Gastroesophageal sphincter (tissue), 4 donors: Measurements from ENCODE around the gene PRKG2. TPM values are rescaled to one million over a fixed set of nuclear protein-coding genes. Genes with fewer than 3 reads are reported as not detected.

Source experiments
- ATAC-seq: fragments of 150-250 bp; one replicate; pipeline ENCODE4 v1.9.1; 2016; ENCODE audit warnings: mild to moderate bottlenecking, moderate library complexity
- H3K27ac ChIP-seq, 4 donors: fragments of 200-600 bp; sonication (generic) in 3 of 4; 1 replicate in 3 of 4; 2 replicates in 1 of 4; pipeline ENCODE4 v1.5.1; 2016 to 2019
- H3K27me3 ChIP-seq: fragments of 200-600 bp; sonication (generic); one replicate; pipeline ENCODE4 v1.5.1; 2019
- H3K36me3 ChIP-seq, 2 donors: fragments of 200-600 bp; sonication (generic); one replicate each; pipeline ENCODE4 v1.5.1; 2019; ENCODE audit warnings: control low read depth in 1 of 2
- H3K4me1 ChIP-seq, 3 donors: fragments of 200-600 bp; sonication (generic); 1 replicate in 2 of 3; 2 replicates in 1 of 3; pipeline ENCODE4 v1.5.1; 2016 to 2019; ENCODE audit warnings: control low read depth in 2 of 3
- H3K4me3 ChIP-seq, 2 donors: fragments of 200-600 bp; sonication (generic); one replicate each; pipeline ENCODE4 v1.5.1; 2019; ENCODE audit warnings: mild to moderate bottlenecking in 1 of 2, moderate library complexity in 1 of 2
- H3K9me3 ChIP-seq, 3 donors: fragments of 200-600 bp; sonication (generic); one replicate each; pipeline ENCODE4 v1.5.1; 2017 to 2019; ENCODE audit warnings: control low read depth in 2 of 3
- CTCF ChIP-seq, 4 experiments: fragments of 200-600 bp in 2 of 4; fragments of 450-650 bp in 2 of 4; sonication (generic) in 1 of 4; IDR thresholded peaks; one replicate each; pipeline ENCODE4 v1.5.1; 2017 to 2019; ENCODE audit warnings: antibody characterized with exemption in 4 of 4, mild to moderate bottlenecking in 2 of 4, moderate library complexity in 2 of 4
- EP300 ChIP-seq: sonication (generic); formaldehyde crosslinking; IDR thresholded peaks from one replicate; pipeline ENCODE4 v1.6.1; 2017; ENCODE audit warnings: antibody characterized with exemption, mild to moderate bottlenecking
- POLR2A ChIP-seq, 2 donors: fragments of 450-650 bp; IDR thresholded peaks; one replicate each; pipeline ENCODE4 v1.6.1; 2017; ENCODE audit warnings: antibody characterized with exemption in 2 of 2, mild to moderate bottlenecking in 2 of 2, moderate library complexity in 1 of 2
- POLR2AphosphoS5 ChIP-seq: sonication (generic); formaldehyde crosslinking; IDR thresholded peaks from one replicate; pipeline ENCODE4 v1.6.1; 2017; ENCODE audit warnings: antibody characterized with exemption
- WGBS, 2 donors: methylation state at CpG; one replicate each; pipeline ENCODE4 v1.1.5; 2018; ENCODE audit warnings: low coverage in 1 of 2; 5-methylcytosine and 5-hydroxymethylcytosine counted together
- total RNA-seq, 4 donors: library from RNA; depleted of rRNA; stranded (reverse); fragments of >200 nt; gene quantifications; one replicate each; pipeline ENCODE4 v1.1.0, GENCODE V29; 2016

The PRKG2 gene
- total RNA-seq, 4 donors from 2014 or later: 3.9 to 24.9 (median 13.6) TPM

- 45 to 60% methylated on average over 1 to 2 of the region's 7 CpGs for WGBS, 2 donors
- H3K27me3 ChIP-seq: no peaks in the 10 kb centered on the region
- TF ChIP-seq POLR2AphosphoS5 (no peak), POLR2A (IDR thresholded peaks at IDR 0.05) (no peak), EP300 (no peak), CTCF (IDR thresholded peaks at IDR 0.05) (no peak)
Observed at GRCh38 chr4:81130569-81130968, 84.5 kb downstream of the PRKG2 start.

DNA sequence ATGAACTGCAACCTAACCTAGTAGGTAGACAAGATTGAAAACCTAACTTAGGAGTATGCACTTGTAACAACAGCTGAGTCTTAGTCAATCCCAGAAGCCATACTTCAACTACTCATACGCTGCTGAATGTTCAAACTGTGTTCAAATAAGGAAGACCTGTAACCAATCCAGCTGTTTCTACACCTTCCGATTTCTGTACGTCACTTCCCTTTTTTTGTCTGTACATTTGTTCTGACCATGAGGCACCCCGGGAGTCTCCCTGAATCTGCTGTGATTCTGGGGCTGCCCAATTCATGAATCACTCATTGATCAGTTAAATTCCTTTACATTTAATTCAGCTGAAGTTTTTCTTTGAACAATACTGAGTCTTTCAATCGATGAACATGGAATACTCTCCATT, 95.0 kb downstream of the PRKG2 start:
- WGBS, 2 donors: 81 to 86% methylated on average over 5 of the region's 5 CpGs
- no peak for ATAC-seq
- Histone ChIP-seq H3K4me1 (peaks cover 0 to 8% (median 0%) of the 10 kb centered on the region in 3 donors), H3K36me3 (no peaks in the 10 kb centered on the region), H3K4me3 (no peak overlapping the region), H3K9me3 (no peaks in the 10 kb centered on the region), H3K27me3 (no peaks in the 10 kb centered on the region), H3K27ac (no peak overlapping the region)
- TF ChIP-seq CTCF (IDR thresholded peaks at IDR 0.05): no peak

More at GRCh38 chr4:81130569-81130968, 84.5 kb downstream of the PRKG2 start:
- Histone ChIP-seq H3K27ac (no peak overlapping the region), H3K4me3 (no peak overlapping the region), H3K4me1 (peaks cover 0 to 6% (median 0%) of the 10 kb centered on the region in 3 donors), H3K36me3 (no peaks in the 10 kb centered on the region), H3K9me3 (no peaks in the 10 kb centered on the region)
- no peak for ATAC-seq

GRCh38 chr4:81118086-81118485, 96.9 kb downstream of the PRKG2 start:
- Histone ChIP-seq H3K4me1 (peaks cover 0 to 10% (median 0%) of the 10 kb centered on the region in 3 donors), H3K9me3 (no peaks in the 10 kb centered on the region), H3K27me3 (no peaks in the 10 kb centered on the region), H3K27ac (no peak overlapping the region), H3K36me3 (no peaks in the 10 kb centered on the region), H3K4me3 (no peak overlapping the region)
- no peak for ATAC-seq
- TF ChIP-seq CTCF (IDR thresholded peaks at IDR 0.05): no peak
- no peak for TF ChIP-seq POLR2A (IDR thresholded peaks at IDR 0.05)
- TF ChIP-seq EP300: no peak
- TF ChIP-seq POLR2AphosphoS5: no peak
- WGBS, 2 donors: 61 to 67% methylated on average over 7 of the region's 7 CpGs

DNA sequence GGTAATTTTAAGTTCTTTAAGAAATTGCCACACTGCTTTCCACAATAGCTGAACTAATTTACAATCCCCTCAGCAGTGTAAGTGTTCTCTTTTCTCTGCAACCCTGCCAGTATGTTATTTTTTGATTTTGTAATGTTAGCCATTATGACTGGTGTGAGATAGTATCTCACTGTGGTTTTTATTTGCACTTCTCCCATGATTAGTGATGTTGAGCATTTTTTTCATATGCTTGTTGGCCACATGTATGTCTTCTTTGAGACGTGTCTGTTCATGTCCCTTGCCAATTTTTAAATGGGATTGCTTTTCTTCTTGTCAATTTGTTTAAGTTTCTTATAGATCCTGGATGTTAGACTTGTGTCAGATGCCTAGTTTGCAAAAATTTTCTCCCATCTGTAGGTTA, 98.5 kb downstream of the PRKG2 start:
- H3K27me3 ChIP-seq: no peaks in the 10 kb centered on the region
- no peak overlapping the region for H3K4me3 ChIP-seq
- TF ChIP-seq POLR2A (IDR thresholded peaks at IDR 0.05) (no peak), EP300 (no peak), POLR2AphosphoS5 (no peak), CTCF (IDR thresholded peaks at IDR 0.05) (no peak)
- WGBS, 2 donors: 43 to 55% methylated on average over 1 of the region's 1 CpG
- peaks cover 0 to 10% (median 0%) of the 10 kb centered on the region in 3 donors for H3K4me1 ChIP-seq
- H3K9me3 ChIP-seq: no peaks in the 10 kb centered on the region
- no peak overlapping the region for H3K27ac ChIP-seq
- ATAC-seq: no peak
- no peaks in the 10 kb centered on the region for H3K36me3 ChIP-seq

GRCh38 chr4:81113024-81113423, 102.0 kb downstream of the PRKG2 start:
- no peak overlapping the region for H3K27ac ChIP-seq
- WGBS, 2 donors: 92 to 94% methylated on average over 2 to 5 of the region's 5 CpGs
- H3K9me3 ChIP-seq: no peaks in the 10 kb centered on the region
- H3K36me3 ChIP-seq: peaks cover 0 to 6% of the 10 kb centered on the region in 2 donors
- peaks cover 0 to 10% (median 0%) of the 10 kb centered on the region in 3 donors for H3K4me1 ChIP-seq
- H3K4me3 ChIP-seq: no peak overlapping the region
- H3K27me3 ChIP-seq: no peaks in the 10 kb centered on the region
- no peak for ATAC-seq
- no peak for TF ChIP-seq EP300
- TF ChIP-seq POLR2A (IDR thresholded peaks at IDR 0.05): no peak
- TF ChIP-seq POLR2AphosphoS5: no peak
- TF ChIP-seq CTCF (IDR thresholded peaks at IDR 0.05): no peak
